Stimulated activated CD4-positive, alpha-beta T cell treated with anti-CD3 and anti-CD28 coated beads, Interleukin-1b, Interleukin-23, amount 100 ng/mL, for 4 hours (primary cell): ENCODE results near the gene SYNE3.

Experiments
- DNase-seq, 2 donors: peaks; one replicate each; pipeline ENCODE4 v3.0.0-alpha.2; 2020; ENCODE audit warnings: low read depth in 2 of 2

SYNE3 gene

GRCh38 chr14:95474941-95475340 is 41.5 kb downstream of the SYNE3 start:
- no peak for DNase-seq

GRCh38 chr14:95474486-95474885 is 42.0 kb downstream of the SYNE3 start:
- DNase-seq, result no peak

- DNase-seq, result no peak
Observed at GRCh38 chr14:95472819-95473251, 43.6 kb downstream of the SYNE3 start.

GRCh38 chr14:95471476-95471875 is 45.0 kb downstream of the SYNE3 start:
- DNase-seq, result no peak

GRCh38 chr14:95471016-95471415 is 45.4 kb downstream of the SYNE3 start:
- no peak for DNase-seq

- DNase-seq, result no peak
Observed at GRCh38 chr14:95469134-95469481, 47.3 kb downstream of the SYNE3 start.

- DNase-seq, result no peak
Observed at GRCh38 chr14:95468448-95469133, 47.9 kb downstream of the SYNE3 start.

GRCh38 chr14:95467657-95468056 is 48.8 kb downstream of the SYNE3 start:
- no peak for DNase-seq

- no peak for DNase-seq
Observed at GRCh38 chr14:95467232-95467631, 49.2 kb downstream of the SYNE3 start.
